CD14-positive monocyte (primary cell): ENCODE measurements around the gene MEPCE. TPM values are rescaled to one million over a fixed set of nuclear protein-coding genes. Genes with fewer than 3 reads are reported as not detected.

Source experiments
- DNase-seq, 3 donors: peaks; one replicate each; pipeline ENCODE4 v3.0.0-alpha.2; 2011 to 2022
- H2AFZ ChIP-seq: 2 replicates; pipeline ENCODE4 v1.6.0; 2012; ENCODE audit warnings: mild to moderate bottlenecking, low read depth, low read length, inconsistent platforms; ENCODE audit not compliant: insufficient read depth, poor library complexity, severe bottlenecking
- H3K27ac ChIP-seq, 2 donors: 1 replicate in 1 of 2; 2 replicates in 1 of 2; pipeline ENCODE4 v1.5.1; 2012 to 2013; ENCODE audit warnings: low read length in 2 of 2, control low read depth in 1 of 2, inconsistent platforms in 1 of 2, low read depth in 1 of 2, mild to moderate bottlenecking in 1 of 2
- H3K27me3 ChIP-seq, 2 donors: one replicate each; pipeline versions ENCODE4 v1.6.0 to v1.6.1; 2011 to 2013; ENCODE audit warnings: low read length in 2 of 2; ENCODE audit not compliant: control insufficient read depth in 2 of 2, insufficient read depth in 2 of 2
- H3K36me3 ChIP-seq, 2 donors: replicated peaks in 1 of 2; 1 replicate in 1 of 2; 2 replicates in 1 of 2; pipeline versions ENCODE4 v1.5.1 to v1.6.1; 2012 to 2013; ENCODE audit warnings: low read length in 2 of 2, control low read depth in 1 of 2, inconsistent platforms in 1 of 2, mild to moderate bottlenecking in 1 of 2; ENCODE audit not compliant: insufficient read depth in 2 of 2, control insufficient read depth in 1 of 2
- H3K4me1 ChIP-seq, 2 donors: 1 replicate in 1 of 2; 2 replicates in 1 of 2; pipeline versions ENCODE4 v1.5.1 to v1.6.1; 2012 to 2013; ENCODE audit warnings: low read length in 2 of 2, control low read depth in 1 of 2, inconsistent platforms in 1 of 2, mild to moderate bottlenecking in 1 of 2, moderate library complexity in 1 of 2; ENCODE audit not compliant: insufficient read depth in 2 of 2, control insufficient read depth in 1 of 2
- H3K4me2 ChIP-seq: replicated peaks from 2 replicates; pipeline ENCODE3; 2012; ENCODE audit warnings: low read length, moderate library complexity, mild to moderate bottlenecking; ENCODE audit not compliant: poor library complexity, severe bottlenecking; ENCODE audit errors: extremely low read depth
- H3K4me3 ChIP-seq, 3 experiments: fragments of 200-600 bp in 1 of 3; sonication (generic) in 1 of 3; replicated peaks in 1 of 3; 1 replicate in 2 of 3; 2 replicates in 1 of 3; pipeline ENCODE4 v1.5.1; 2011 to 2013; ENCODE audit warnings: low read length in 3 of 3, mild to moderate bottlenecking in 3 of 3, control low read depth in 2 of 3, low read depth in 2 of 3, inconsistent platforms in 1 of 3, moderate library complexity in 1 of 3
- H3K79me2 ChIP-seq: 2 replicates; pipeline ENCODE4 v1.6.0; 2012; ENCODE audit warnings: mild to moderate bottlenecking, control low read depth, inconsistent platforms, low read length, moderate library complexity; ENCODE audit not compliant: insufficient read depth
- H3K9ac ChIP-seq: 2 replicates; pipeline ENCODE4 v1.6.0; 2017; ENCODE audit warnings: low read length, mild to moderate bottlenecking; ENCODE audit not compliant: insufficient read depth, poor library complexity, severe bottlenecking
- H3K9me3 ChIP-seq, 2 donors: replicated peaks in 1 of 2; 1 replicate in 1 of 2; 2 replicates in 1 of 2; pipeline versions ENCODE4 v1.5.1 to v1.6.1; 2012 to 2013; ENCODE audit warnings: low read length in 2 of 2, control low read depth in 1 of 2; ENCODE audit not compliant: control insufficient read depth in 1 of 2, insufficient read depth in 1 of 2
- H4K20me1 ChIP-seq: 2 replicates; pipeline ENCODE4 v1.6.0; 2012; ENCODE audit warnings: mild to moderate bottlenecking, low read length, control low read depth, moderate library complexity; ENCODE audit not compliant: insufficient read depth
- H3K27ac Mint-ChIP-seq, 7 donors: one replicate each; pipeline ENCODE4 v1.8.0; 2020; ENCODE audit warnings: mild to moderate bottlenecking in 7 of 7, mixed read lengths in 7 of 7, moderate library complexity in 6 of 7, inconsistent platforms in 2 of 7
- H3K27me3 Mint-ChIP-seq, 3 donors: one replicate each; pipeline ENCODE4 v1.8.0; 2021 to 2022; ENCODE audit warnings: low read depth in 3 of 3, mild to moderate bottlenecking in 3 of 3, mixed read lengths in 3 of 3, moderate library complexity in 3 of 3, inconsistent platforms in 1 of 3
- H3K36me3 Mint-ChIP-seq, 2 donors: one replicate each; pipeline ENCODE4 v1.8.0; 2020; ENCODE audit warnings: mixed read lengths in 2 of 2, inconsistent platforms in 1 of 2, mild to moderate bottlenecking in 1 of 2
- H3K4me1 Mint-ChIP-seq: one replicate; pipeline ENCODE4 v1.8.0; 2020; ENCODE audit warnings: mild to moderate bottlenecking, mixed read lengths
- H3K4me3 Mint-ChIP-seq, 2 donors: one replicate each; pipeline ENCODE4 v1.8.0; 2020; ENCODE audit warnings: mild to moderate bottlenecking in 2 of 2, mixed read lengths in 2 of 2, moderate library complexity in 1 of 2
- H3K9me3 Mint-ChIP-seq, 7 donors: one replicate each; pipeline ENCODE4 v1.8.0; 2020 to 2022; ENCODE audit warnings: mixed read lengths in 7 of 7, mild to moderate bottlenecking in 6 of 7, moderate library complexity in 6 of 7, inconsistent platforms in 2 of 7
- CTCF ChIP-seq: fragments of 200-600 bp; IDR thresholded peaks from one replicate; pipeline ENCODE4 v1.8.0; 2022; ENCODE audit warnings: antibody characterized with exemption, mild to moderate bottlenecking
- WGBS: methylation state at CpG from one replicate; pipeline ENCODE4 v1.1.5; 2013; ENCODE audit warnings: missing lambda C conversion rate; ENCODE audit not compliant: insufficient coverage; 5-methylcytosine and 5-hydroxymethylcytosine counted together
- intact Hi-C, 2 donors: fragments of 100-400 bp; cut with micrococcal nuclease; formaldehyde crosslinking; loops; one replicate each; pipeline versions ENCODE4 v1.15.0 to v1.15.1; 2023
- polyA plus RNA-seq, 3 donors: library from polyadenylated mRNA; depleted of rRNA in 1 of 3; unstranded in 2 of 3; stranded (reverse) in 1 of 3; fragments of 300-500 nt in 2 of 3; fragments of >200 nt in 1 of 3; fragmentation: Illumina TruSeq in 2 of 3; gene quantifications; 1 replicate in 2 of 3; 2 replicates in 1 of 3; pipeline ENCODE4 v1.2.3, GENCODE V29; 2012 to 2021

Gene MEPCE
- polyA plus RNA-seq, 3 donors, result 2.9 to 43.2 (median 3.3) TPM

- no peaks in the 10 kb centered on the region for H3K9me3 ChIP-seq
- H3K36me3 ChIP-seq, result peaks cover 36 to 67% of the 10 kb centered on the region in 2 donors
- no peaks in the 10 kb centered on the region for H3K27me3 ChIP-seq
- no peak overlapping the region for H2AFZ ChIP-seq
- no peak overlapping the region for H3K9ac ChIP-seq
- no peak overlapping the region for H3K4me3 ChIP-seq
- no peak overlapping the region for H3K4me3 Mint-ChIP-seq
- H3K4me1 ChIP-seq, result peaks cover 3 to 6% of the 10 kb centered on the region in 2 donors
- no peak overlapping the region for H3K27ac Mint-ChIP-seq
- no peaks in the 10 kb centered on the region for H3K9me3 Mint-ChIP-seq
- no peak for TF ChIP-seq CTCF
- H3K27me3 Mint-ChIP-seq, result peaks cover 0 to 1% (median 0%) of the 10 kb centered on the region in 3 donors
- no peak overlapping the region for H3K27ac ChIP-seq
- peaks cover 54% of the 10 kb centered on the region for H4K20me1 ChIP-seq
- H3K79me2 ChIP-seq, result no peaks in the 10 kb centered on the region
- no peak overlapping the region for H3K4me2 ChIP-seq
- WGBS, result 100% methylated on average over 1 of the region's 2 CpGs
- intact Hi-C loops, result loop anchor here in 1 of 2 donors (5.0 kb wide), 1 partner anchor 98 kb away; no protein-coding TSS in a partner anchor
- H3K4me1 Mint-ChIP-seq, result peaks cover 9% of the 10 kb centered on the region
- no peak for DNase-seq
- peaks cover 42 to 74% of the 10 kb centered on the region in 2 donors for H3K36me3 Mint-ChIP-seq
Observed at GRCh38 chr7:100464791-100465190, 35.2 kb downstream of the MEPCE start.

GRCh38 chr7:100465299-100465698 is 35.7 kb downstream of the MEPCE start:
- peaks cover 45 to 75% of the 10 kb centered on the region in 2 donors for H3K36me3 Mint-ChIP-seq
- Histone ChIP-seq H3K36me3 (peaks cover 36 to 67% of the 10 kb centered on the region in 2 donors), H3K27ac (no peak overlapping the region), H3K79me2 (no peaks in the 10 kb centered on the region), H3K4me1 (peaks cover 3 to 6% of the 10 kb centered on the region in 2 donors), H4K20me1 (peaks cover 59% of the 10 kb centered on the region), H3K9ac (no peak overlapping the region), H3K9me3 (no peaks in the 10 kb centered on the region), H3K27me3 (no peaks in the 10 kb centered on the region), H3K4me3 (no peak overlapping the region), H3K4me2 (no peak overlapping the region), H2AFZ (no peak overlapping the region)
- H3K4me3 Mint-ChIP-seq, result no peak overlapping the region
- peaks cover 0 to 1% (median 0%) of the 10 kb centered on the region in 3 donors for H3K27me3 Mint-ChIP-seq
- intact Hi-C loops, result loop anchor here in 1 of 2 donors (5.0 kb wide), 1 partner anchor 97 kb away; no protein-coding TSS in a partner anchor
- no peaks in the 10 kb centered on the region for H3K9me3 Mint-ChIP-seq
- no peak overlapping the region for H3K27ac Mint-ChIP-seq
- peaks cover 13% of the 10 kb centered on the region for H3K4me1 Mint-ChIP-seq
- TF ChIP-seq CTCF, result no peak
- DNase-seq, result no peak
- WGBS, result 95% methylated on average over 6 of the region's 8 CpGs
